ENCODE measurements around the gene CARD8. TPM values are rescaled to one million over a fixed set of nuclear protein-coding genes. Genes with fewer than 3 reads are reported as not detected.
"Not testable (repeated sequence)": the region's sequence is repeated elsewhere in the genome, so short reads cannot be mapped to it uniquely, and the experiment has no call there.

The CARD8 gene
- total RNA-seq, 1 donor from 2014 or later, result 23.3 TPM

- not testable (repeated sequence) for H3K4me1 Mint-ChIP-seq (ENCODE audit: low read depth); H3K27ac Mint-ChIP-seq (ENCODE audit: unreplicated experiment); DNase-seq (ENCODE audit: low spot score); H3K27me3 Mint-ChIP-seq (ENCODE audit: low read depth); H3K36me3 Mint-ChIP-seq (ENCODE audit: low read depth); H3K4me3 Mint-ChIP-seq (ENCODE audit: unreplicated experiment); H3K9me3 Mint-ChIP-seq (ENCODE audit: low read depth)
- TF ChIP-seq CTCF (IDR thresholded peaks at IDR 0.05), result peak; percentile 51
Measured at GRCh38 chr19:48260359-48260714, 4.6 kb upstream of the CARD8 start.

- H3K9me3 Mint-ChIP-seq (ENCODE audit: low read depth); H3K4me3 Mint-ChIP-seq (ENCODE audit: unreplicated experiment); H3K27me3 Mint-ChIP-seq (ENCODE audit: low read depth); H3K27ac Mint-ChIP-seq (ENCODE audit: unreplicated experiment); H3K36me3 Mint-ChIP-seq (ENCODE audit: low read depth); DNase-seq (ENCODE audit: low spot score): not testable (repeated sequence)
- peaks cover 21% of the 10 kb centered on the region for H3K4me1 Mint-ChIP-seq (ENCODE audit: low read depth)
Measured at GRCh38 chr19:48258992-48259391, 3.3 kb upstream of the CARD8 start.

- Mint-ChIP-seq H3K27ac (ENCODE audit: unreplicated experiment) (no peak overlapping the region), H3K4me3 (ENCODE audit: unreplicated experiment) (no peak overlapping the region), H3K4me1 (ENCODE audit: low read depth) (peaks cover 24% of the 10 kb centered on the region), H3K9me3 (ENCODE audit: low read depth) (no peaks in the 10 kb centered on the region), H3K36me3 (ENCODE audit: low read depth) (no peaks in the 10 kb centered on the region), H3K27me3 (ENCODE audit: low read depth) (no peaks in the 10 kb centered on the region)
- no peak for DNase-seq (ENCODE audit: low spot score)
- TF ChIP-seq CTCF (IDR thresholded peaks at IDR 0.05), result no peak
Measured at GRCh38 chr19:48258350-48258749, 2.6 kb upstream of the CARD8 start.

GRCh38 chr19:48254529-48254970, 1.2 kb downstream of the CARD8 start:
- H3K9me3 Mint-ChIP-seq (ENCODE audit: low read depth), result no peaks in the 10 kb centered on the region
- H3K27me3 Mint-ChIP-seq (ENCODE audit: low read depth), result no peaks in the 10 kb centered on the region
- no peaks in the 10 kb centered on the region for H3K36me3 Mint-ChIP-seq (ENCODE audit: low read depth)
- no peak for TF ChIP-seq CTCF (IDR thresholded peaks at IDR 0.05)
- H3K27ac Mint-ChIP-seq (ENCODE audit: unreplicated experiment), result no peak overlapping the region
- peak overlapping the region; percentile 95 for H3K4me3 Mint-ChIP-seq (ENCODE audit: unreplicated experiment)
- H3K4me1 Mint-ChIP-seq (ENCODE audit: low read depth), result peaks cover 23% of the 10 kb centered on the region
- no peak for DNase-seq (ENCODE audit: low spot score)

GRCh38 chr19:48253999-48254398, 1.7 kb downstream of the CARD8 start:
- no peak for TF ChIP-seq CTCF (IDR thresholded peaks at IDR 0.05)
- Mint-ChIP-seq H3K27ac (ENCODE audit: unreplicated experiment) (no peak overlapping the region), H3K4me1 (ENCODE audit: low read depth) (peaks cover 21% of the 10 kb centered on the region), H3K9me3 (ENCODE audit: low read depth) (no peaks in the 10 kb centered on the region), H3K27me3 (ENCODE audit: low read depth) (no peaks in the 10 kb centered on the region), H3K4me3 (ENCODE audit: unreplicated experiment) (peak overlapping the region; percentile 38), H3K36me3 (ENCODE audit: low read depth) (no peaks in the 10 kb centered on the region)
- no peak for DNase-seq (ENCODE audit: low spot score)

- H3K27ac Mint-ChIP-seq (ENCODE audit: unreplicated experiment), result no peak overlapping the region
- TF ChIP-seq CTCF (IDR thresholded peaks at IDR 0.05), result no peak
- no peaks in the 10 kb centered on the region for H3K9me3 Mint-ChIP-seq (ENCODE audit: low read depth)
- no peaks in the 10 kb centered on the region for H3K36me3 Mint-ChIP-seq (ENCODE audit: low read depth)
- H3K4me1 Mint-ChIP-seq (ENCODE audit: low read depth), result peaks cover 21% of the 10 kb centered on the region
- no peak for DNase-seq (ENCODE audit: low spot score)
- no peak overlapping the region for H3K4me3 Mint-ChIP-seq (ENCODE audit: unreplicated experiment)
- H3K27me3 Mint-ChIP-seq (ENCODE audit: low read depth), result no peaks in the 10 kb centered on the region
Measured at GRCh38 chr19:48252609-48253008, 3.1 kb downstream of the CARD8 start.

Measured in chondrocyte (in vitro differentiated cells).